GM12878 (cell line): ENCODE results near the gene BCKDHA.

Experiments used
- BRCA1 ChIP-seq: IDR thresholded peaks from 2 replicates; pipeline ENCODE4 v1.6.1; 2011; ENCODE audit warnings: low read depth, low read length, improper control_type of control experiment
- EGR1 ChIP-seq, 2 experiments: IDR thresholded peaks; 1 replicate in 1 of 2; 2 replicates in 1 of 2; pipeline ENCODE4 v1.6.1; 2011 to 2012; ENCODE audit warnings: low read depth in 2 of 2, low read length in 2 of 2, borderline replicate concordance in 1 of 2, mild to moderate bottlenecking in 1 of 2, moderate library complexity in 1 of 2
- EP300 ChIP-seq, 2 experiments: fragments of 150-350 bp in 1 of 2; IDR thresholded peaks; 2 replicates each; pipeline ENCODE4 v1.6.1; 2011 to 2012; ENCODE audit warnings: low read depth in 2 of 2, low read length in 2 of 2, borderline replicate concordance in 1 of 2, improper control_type of control experiment in 1 of 2, inconsistent platforms in 1 of 2; ENCODE audit not compliant: control insufficient read depth in 1 of 2
- FOXK2 ChIP-seq: fragments of 450-650 bp; IDR thresholded peaks from 2 replicates; pipeline ENCODE4 v1.6.1; 2017; ENCODE audit warnings: mild to moderate bottlenecking, moderate library complexity
- GABPA ChIP-seq: IDR thresholded peaks from 2 replicates; pipeline ENCODE4 v1.6.1; 2014; ENCODE audit warnings: antibody characterized with exemption, low read depth, mild to moderate bottlenecking, inconsistent platforms
- IKZF2 ChIP-seq, 2 experiments: fragments of 450-650 bp; IDR thresholded peaks; 2 replicates each; pipeline ENCODE4 v1.6.1; 2017; ENCODE audit warnings: mild to moderate bottlenecking in 2 of 2, moderate library complexity in 2 of 2
- POLR2A ChIP-seq: IDR thresholded peaks from 2 replicates; pipeline ENCODE4 v1.6.1; 2011; ENCODE audit warnings: low read depth, mild to moderate bottlenecking, low read length
- RCOR1 ChIP-seq: conservative IDR thresholded peaks from 2 replicates; pipeline ENCODE4 v1.6.1; 2012; ENCODE audit warnings: low read depth, low read length, improper control_type of control experiment
- SIN3A ChIP-seq: IDR thresholded peaks from 2 replicates; pipeline ENCODE4 v1.6.1; 2012; ENCODE audit warnings: low read depth, low read length, improper control_type of control experiment

DNA sequence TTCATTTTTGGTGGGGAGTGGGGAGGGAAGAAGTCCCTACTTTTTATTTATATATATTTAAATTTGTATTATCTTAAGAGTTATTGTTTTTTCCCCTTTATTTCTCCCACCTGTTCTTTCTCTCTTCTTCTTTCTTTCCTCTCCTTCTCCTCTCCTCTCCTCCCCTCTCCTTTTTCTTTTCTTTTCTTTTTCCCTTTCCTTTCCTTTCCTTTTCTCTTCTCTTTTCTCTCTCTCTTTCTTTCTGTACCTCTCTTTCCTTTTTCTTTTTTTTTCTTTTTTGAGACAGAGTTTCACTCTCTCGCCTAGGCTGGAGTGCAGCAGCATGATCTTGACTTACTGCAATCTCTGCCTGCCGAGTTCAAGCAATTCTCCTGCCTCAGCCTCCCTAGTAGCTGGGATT, 1.9 kb downstream of the BCKDHA start:
- TF ChIP-seq FOXK2, result no peak
- TF ChIP-seq EGR1 (IDR thresholded peaks at IDR 0.05; ENCODE audit: borderline replicate concordance in 1 of 2, low read depth in 2 of 2, low read length in 2 of 2), result no peak
- TF ChIP-seq EP300 (IDR thresholded peaks at IDR 0.05; ENCODE audit: borderline replicate concordance in 1 of 2, control insufficient read depth in 1 of 2, low read depth in 2 of 2, low read length in 2 of 2), result no peak
- TF ChIP-seq SIN3A, result no peak
- TF ChIP-seq IKZF2 (IDR thresholded peaks at IDR 0.05), result no peak
- TF ChIP-seq POLR2A, result no peak
- no peak for TF ChIP-seq BRCA1
- no peak for TF ChIP-seq RCOR1
- TF ChIP-seq GABPA, result no peak
